SK-N-SH (cell line): Measurements from ENCODE around the gene NUP58. TPM values are rescaled to one million over a fixed set of nuclear protein-coding genes. Genes with fewer than 3 reads are reported as not detected.

Experiments used
- CTCF ChIA-PET: fragments of 300-600, 350-600 bp; formaldehyde crosslinking; extraction: SDS; loops from one replicate; lab custom pipeline; 2021; lab: Yijun Ruan, JAX
- POLR2A ChIA-PET: fragments of 350-600 bp; sonication (Branson Sonifier 250); formaldehyde crosslinking; extraction: SDS; loops from one replicate; lab custom pipeline; 2020; ENCODE audit warnings: antibody characterized with exemption, inconsistent platforms; lab: Yijun Ruan, JAX
- DNase-seq: peaks from one replicate; pipeline ENCODE4 v3.0.0; 2012
- H2AFZ ChIP-seq: fragments of 200-600 bp; sonication (generic); 2 replicates; pipeline ENCODE4 v1.8.1; 2016; ENCODE audit warnings: antibody characterized with exemption, mild to moderate bottlenecking, low read depth
- H3F3A ChIP-seq: fragments of 200-600 bp; sonication (generic); replicated peaks from 2 replicates; pipeline ENCODE3; 2016; ENCODE audit warnings: antibody characterized with exemption, mild to moderate bottlenecking; ENCODE audit not compliant: insufficient read depth
- H3K27ac ChIP-seq, 2 experiments: fragments of 200-500 bp in 1 of 2; fragments of 200-600 bp in 1 of 2; sonication (Bioruptor generic) in 1 of 2; sonication (generic), shearing (Covaris generic) in 1 of 2; 2 replicates each; pipeline versions ENCODE4 v1.5.1 to v1.6.1; 2014 to 2016; ENCODE audit warnings: low read depth in 2 of 2, inconsistent platforms in 1 of 2, low read length in 1 of 2, mild to moderate bottlenecking in 1 of 2, mixed read lengths in 1 of 2
- H3K27me3 ChIP-seq: fragments of 200-600 bp; sonication (generic), shearing (Covaris generic); 2 replicates; pipeline ENCODE4 v1.6.1; 2016; ENCODE audit warnings: mixed run types; ENCODE audit not compliant: insufficient read depth
- H3K36me3 ChIP-seq, 2 experiments: fragments of 200-500 bp in 1 of 2; fragments of 200-600 bp in 1 of 2; sonication (Bioruptor generic) in 1 of 2; sonication (generic) in 1 of 2; replicated peaks in 1 of 2; 2 replicates each; pipeline versions ENCODE3 to v1.5.1; 2014 to 2016; ENCODE audit warnings: low read length in 1 of 2, mild to moderate bottlenecking in 1 of 2; ENCODE audit not compliant: insufficient read depth in 2 of 2, control insufficient read depth in 1 of 2
- H3K4me1 ChIP-seq, 2 experiments: fragments of 200-500 bp in 1 of 2; fragments of 200-600 bp in 1 of 2; sonication (Bioruptor generic) in 1 of 2; sonication (generic), shearing (Covaris generic) in 1 of 2; 2 replicates each; pipeline versions ENCODE4 v1.5.1 to v1.6.1; 2014 to 2016; ENCODE audit warnings: low read depth in 1 of 2, low read length in 1 of 2, mixed run types in 1 of 2; ENCODE audit not compliant: insufficient read depth in 2 of 2, control insufficient read depth in 1 of 2
- H3K4me2 ChIP-seq: fragments of 200-600 bp; sonication (generic), shearing (Covaris generic); 2 replicates; pipeline ENCODE4 v1.6.1; 2017; ENCODE audit warnings: mixed run types
- H3K4me3 ChIP-seq, 2 experiments: fragments of 200-500 bp in 1 of 2; fragments of 200-600 bp in 1 of 2; sonication (Bioruptor generic) in 1 of 2; sonication (generic), shearing (Covaris generic) in 1 of 2; 2 replicates each; pipeline versions ENCODE4 v1.5.1 to v1.8.1; 2014 to 2016; ENCODE audit warnings: low read depth in 2 of 2, inconsistent platforms in 1 of 2, low read length in 1 of 2, mild to moderate bottlenecking in 1 of 2, mixed read lengths in 1 of 2, moderate library complexity in 1 of 2
- H3K79me2 ChIP-seq: fragments of 200-600 bp; sonication (generic); 2 replicates; pipeline ENCODE4 v1.8.1; 2017; ENCODE audit warnings: mild to moderate bottlenecking; ENCODE audit not compliant: insufficient read depth
- H3K9ac ChIP-seq: fragments of 200-600 bp; sonication (generic); 2 replicates; pipeline ENCODE4 v1.6.1; 2017; ENCODE audit warnings: mixed run types
- H3K9me2 ChIP-seq: fragments of 200-600 bp; sonication (generic); 2 replicates; pipeline ENCODE4 v1.6.1; 2017; ENCODE audit warnings: mixed run types
- H3K9me3 ChIP-seq: fragments of 200-600 bp; sonication (generic); 2 replicates; pipeline ENCODE4 v1.6.1; 2017; ENCODE audit warnings: mixed run types, mild to moderate bottlenecking, moderate library complexity
- H4K20me1 ChIP-seq: fragments of 200-600 bp; sonication (generic); 2 replicates; pipeline ENCODE4 v1.6.1; 2017; ENCODE audit warnings: mild to moderate bottlenecking, mixed run types; ENCODE audit not compliant: insufficient read depth
- ELF1 ChIP-seq: IDR thresholded peaks from 2 replicates; pipeline ENCODE4 v1.4.0; 2012
- EZH2phosphoT487 ChIP-seq: fragments of 200-600 bp; sonication (generic); IDR thresholded peaks from 2 replicates; pipeline ENCODE4 v1.6.1; 2017; ENCODE audit warnings: low read depth, mixed run types, mild to moderate bottlenecking, antibody characterized with exemption, moderate library complexity, borderline replicate concordance
- FOSL2 ChIP-seq: IDR thresholded peaks from 2 replicates; pipeline ENCODE4 v1.4.0; 2012; ENCODE audit warnings: low read depth, mild to moderate bottlenecking, moderate library complexity, borderline replicate concordance
- FOXJ3 ChIP-seq: sonication (generic); formaldehyde crosslinking; IDR thresholded peaks from 2 replicates; pipeline ENCODE4 v1.5.1; 2020; ENCODE audit warnings: mild to moderate bottlenecking, missing genetic modification reagents
- FOXM1 ChIP-seq: IDR thresholded peaks from 2 replicates; pipeline ENCODE4 v1.4.0; 2012; ENCODE audit warnings: low read depth, mild to moderate bottlenecking
- IRF3 ChIP-seq: fragments of 150-350 bp; IDR thresholded peaks from 2 replicates; pipeline ENCODE4 v1.6.1; 2016; ENCODE audit warnings: mild to moderate bottlenecking, low read depth, low read length
- JUND ChIP-seq: IDR thresholded peaks from 2 replicates; pipeline ENCODE4 v1.4.0; 2012
- MAX ChIP-seq: IDR thresholded peaks from 2 replicates; pipeline ENCODE4 v1.4.0; 2012; ENCODE audit warnings: low read depth
- NRF1 ChIP-seq: IDR thresholded peaks from 2 replicates; pipeline ENCODE4 v1.6.1; 2012; ENCODE audit warnings: low read depth, mild to moderate bottlenecking, low read length
- PBX3 ChIP-seq: IDR thresholded peaks from 2 replicates; pipeline ENCODE4; 2012
- RCOR1 ChIP-seq: fragments of 150-350 bp; IDR thresholded peaks from 2 replicates; pipeline ENCODE4 v1.6.1; 2017; ENCODE audit warnings: antibody characterized with exemption, low read length
- SIN3A ChIP-seq: IDR thresholded peaks from 2 replicates; pipeline ENCODE4 v1.6.1; 2012; ENCODE audit warnings: low read depth, mild to moderate bottlenecking, low read length, moderate library complexity, borderline replicate concordance
- SMC3 ChIP-seq: IDR thresholded peaks from 2 replicates; pipeline ENCODE4 v1.6.1; 2012; ENCODE audit warnings: low read depth, low read length, improper control_type of control experiment
- ZBTB33 ChIP-seq: IDR thresholded peaks from 2 replicates; pipeline ENCODE4 v1.4.0; 2012; ENCODE audit warnings: low read depth, borderline replicate concordance
- WGBS: methylation state at CpG from one replicate; pipeline ENCODE4 v1.1.6; 2017; ENCODE audit warnings: low lambda C conversion rate; 5-methylcytosine and 5-hydroxymethylcytosine counted together
- polyA plus RNA-seq, 3 experiments: library from polyadenylated mRNA; depleted of rRNA; stranded (reverse); fragments of >200 nt; gene quantifications; 2 replicates each; pipeline ENCODE4 v1.2.3, GENCODE V29; 2012

NUP58 gene
- polyA plus RNA-seq, 1 of the 3 experiments (the other 2 are of a cell fraction) = 18.1 TPM

- Histone ChIP-seq H4K20me1 (no peaks in the 10 kb centered on the region), H3K27ac (no peak overlapping the region), H3K36me3 (no peaks in the 10 kb centered on the region), H3K4me2 (no peak overlapping the region), H3K9me2 (no peaks in the 10 kb centered on the region), H3K4me1 (no peaks in the 10 kb centered on the region), H3F3A (no peaks in the 10 kb centered on the region), H3K79me2 (no peaks in the 10 kb centered on the region), H2AFZ (no peak overlapping the region), H3K9me3 (no peaks in the 10 kb centered on the region), H3K27me3 (no peaks in the 10 kb centered on the region; the same call in 1 of the 2 replicates)
- 12% methylated on average over 4 of the region's 4 CpGs for WGBS
- ChIA-PET POLR2A (no interaction called here), CTCF (interaction anchor here (2.4 kb wide), 1 partner anchor 10 kb away, joined by 17 read pairs; no protein-coding TSS in a partner anchor)
- no peak for DNase-seq
- TF ChIP-seq JUND = no peak
- no peak for TF ChIP-seq MAX
- TF ChIP-seq ELF1 = no peak
- TF ChIP-seq FOSL2 = no peak
- TF ChIP-seq, all 33 proteins: peak for 0
- no peak overlapping the region for H3K9ac ChIP-seq
- no peak overlapping the region for H3K4me3 ChIP-seq
Observed at GRCh38 chr13:25384758-25385410, 83.5 kb downstream of the NUP58 start.

GRCh38 chr13:25391932-25392331 lies 90.5 kb downstream of the NUP58 start:
- Histone ChIP-seq H4K20me1 (no peaks in the 10 kb centered on the region), H3K27ac (no peak overlapping the region), H3F3A (no peaks in the 10 kb centered on the region), H3K79me2 (no peaks in the 10 kb centered on the region), H3K9me2 (no peaks in the 10 kb centered on the region), H3K36me3 (no peaks in the 10 kb centered on the region), H3K4me3 (no peak overlapping the region), H3K4me2 (no peak overlapping the region), H3K9me3 (no peaks in the 10 kb centered on the region), H2AFZ (no peak overlapping the region), H3K27me3 (no peaks in the 10 kb centered on the region; the same call in 1 of the 2 replicates), H3K4me1 (no peaks in the 10 kb centered on the region), H3K9ac (no peak overlapping the region)
- no peak for DNase-seq
- WGBS = 51% methylated on average over 3 of the region's 4 CpGs
- TF ChIP-seq SMC3 (no peak), EZH2phosphoT487 (no peak), IRF3 (no peak), NRF1 (no peak), FOXJ3 (CRISPR knock-in tag) (no peak), RCOR1 (no peak), PBX3 (no peak), FOXM1 (no peak), ZBTB33 (no peak), JUND (no peak), SIN3A (no peak)
- CTCF ChIA-PET = interaction anchor here (2.8 kb wide), 1 partner anchor 16 kb away, joined by 14 read pairs; no protein-coding TSS in a partner anchor
- POLR2A ChIA-PET = no interaction called here

Other genes starting within 250 kb of the NUP58 start
- gene PABPC3, start 205.5 kb upstream of the NUP58 start, polyA plus RNA-seq (2012; rRNA removed) = 0.02 and 0.03 TPM in 2 replicates
- gene AMER2, start 129.3 kb upstream of the NUP58 start, polyA plus RNA-seq (2012; rRNA removed) = not detected in 2 replicates
- 4.8 and 6.7 TPM in 2 replicates for gene MTMR6, start 14.1 kb upstream of the NUP58 start, polyA plus RNA-seq (2012; rRNA removed)
- gene ATP8A2, start 70.3 kb downstream of the NUP58 start, polyA plus RNA-seq (2012; rRNA removed) = 0.02 and 0.03 TPM in 2 replicates